Central memory CD8-positive, alpha-beta T cell (primary cell): ENCODE measurements around the gene C16orf54.
"Not testable (repeated sequence)": the region's sequence is repeated elsewhere in the genome, so short reads cannot be mapped to it uniquely, and the experiment has no call there.

Source experiments
- ATAC-seq: fragments of 150-1000 bp; cut with Tn5 transposase; replicated peaks from 2 replicates; pipeline ENCODE4 v1.10.0; 2022; ENCODE audit warnings: mild to moderate bottlenecking, moderate FRiP score, moderate number of reproducible peaks; ENCODE audit not compliant: poor library complexity, severe bottlenecking; ENCODE audit errors: extremely low read depth
- DNase-seq, 2 donors: peaks; one replicate each; pipeline ENCODE4 v3.0.0; 2021; ENCODE audit warnings: low spot score in 2 of 2
- H3K27ac Mint-ChIP-seq: one replicate; pipeline ENCODE4 v1.8.0; 2022; ENCODE audit warnings: low read depth, mild to moderate bottlenecking, moderate library complexity, mixed read lengths
- H3K27me3 Mint-ChIP-seq: one replicate; pipeline ENCODE4 v1.8.0; 2022; ENCODE audit warnings: mixed read lengths
- H3K36me3 Mint-ChIP-seq: one replicate; pipeline ENCODE4 v1.8.0; 2022; ENCODE audit warnings: mild to moderate bottlenecking, moderate library complexity, mixed read lengths; ENCODE audit not compliant: insufficient read depth
- H3K4me1 Mint-ChIP-seq: one replicate; pipeline ENCODE4 v1.8.0; 2022; ENCODE audit warnings: mixed read lengths
- H3K4me3 Mint-ChIP-seq: one replicate; pipeline ENCODE4 v1.8.0; 2022; ENCODE audit warnings: mild to moderate bottlenecking, moderate library complexity, mixed read lengths
- H3K9me3 Mint-ChIP-seq: one replicate; pipeline ENCODE4 v1.8.0; 2022; ENCODE audit warnings: mixed read lengths

The C16orf54 gene

DNA sequence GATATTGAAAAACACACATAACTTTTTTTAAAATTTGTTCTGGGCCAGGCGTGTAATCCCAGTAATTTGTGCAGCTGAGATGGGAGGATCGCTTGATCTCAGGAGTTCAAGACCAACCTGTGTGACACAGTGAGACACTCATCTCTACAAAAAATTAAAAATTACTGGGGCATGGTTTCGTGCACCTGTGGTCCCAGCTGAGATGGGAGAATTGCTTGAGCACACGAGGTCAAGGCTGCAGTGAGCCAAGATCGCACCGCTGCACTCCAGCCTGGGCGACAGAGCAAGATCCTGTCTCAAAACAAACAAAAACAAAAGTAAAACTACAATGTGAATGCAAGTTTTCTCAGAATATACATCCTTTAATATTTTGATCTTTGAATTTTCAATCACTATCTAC lies 15.1 kb downstream of the C16orf54 start:
- peaks cover 22% of the 10 kb centered on the region for H3K4me1 Mint-ChIP-seq
- no peak overlapping the region for H3K4me3 Mint-ChIP-seq
- DNase-seq (no peak), ATAC-seq (no peak)
- no peaks in the 10 kb centered on the region for H3K9me3 Mint-ChIP-seq
- H3K27me3 Mint-ChIP-seq = no peaks in the 10 kb centered on the region
- peaks cover 1% of the 10 kb centered on the region for H3K36me3 Mint-ChIP-seq
- H3K27ac Mint-ChIP-seq = no peak overlapping the region

DNA sequence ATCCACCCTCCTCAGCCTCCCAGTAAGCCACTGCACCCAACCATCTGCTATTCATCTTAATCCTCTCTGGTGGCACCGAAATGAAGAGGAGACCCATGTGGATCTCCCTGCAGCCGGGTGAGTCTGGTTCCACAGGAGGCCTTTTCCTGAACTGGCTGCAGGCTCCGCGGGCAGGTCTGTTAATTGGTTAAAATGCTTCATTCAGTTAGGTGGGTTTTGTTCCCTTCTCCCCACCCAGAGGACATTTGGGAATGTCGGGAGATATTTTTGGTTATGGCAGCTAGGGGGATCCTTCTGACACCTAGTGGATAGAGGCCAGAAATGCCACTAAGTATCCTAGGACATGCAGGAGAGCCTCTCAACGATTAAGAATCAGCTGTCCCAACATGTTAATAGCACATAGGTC lies 16.7 kb downstream of the C16orf54 start:
- Mint-ChIP-seq H3K27ac (no peak overlapping the region), H3K36me3 (peaks cover 1% of the 10 kb centered on the region), H3K9me3 (no peaks in the 10 kb centered on the region), H3K27me3 (no peaks in the 10 kb centered on the region), H3K4me1 (peaks cover 13% of the 10 kb centered on the region), H3K4me3 (no peak overlapping the region)
- ATAC-seq (no peak), DNase-seq (no peak)

DNA sequence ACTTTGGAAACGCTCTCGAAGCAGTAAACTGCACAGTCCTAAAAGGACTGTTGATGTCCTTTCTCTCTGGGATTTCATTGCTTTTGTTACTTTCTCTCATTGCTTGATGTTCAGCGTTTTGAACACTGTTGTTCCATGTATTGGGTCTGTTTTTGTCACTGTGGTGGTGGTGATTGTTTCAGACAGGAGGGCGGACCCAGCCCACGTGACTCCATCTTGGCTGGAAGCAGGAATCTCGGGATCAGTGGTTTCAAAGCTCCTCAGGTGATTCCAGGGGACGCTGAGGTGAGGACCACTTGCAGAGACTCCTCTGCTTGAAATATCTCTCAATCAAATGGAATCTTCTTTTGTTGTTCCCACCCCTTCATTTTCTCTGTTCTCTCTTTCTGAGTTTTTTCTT lies 18.3 kb downstream of the C16orf54 start:
- ATAC-seq = no peak
- Mint-ChIP-seq H3K4me1 (peaks cover 12% of the 10 kb centered on the region), H3K27me3 (no peaks in the 10 kb centered on the region), H3K36me3 (peaks cover 2% of the 10 kb centered on the region), H3K4me3 (no peak overlapping the region), H3K9me3 (no peaks in the 10 kb centered on the region), H3K27ac (no peak overlapping the region)
- no peak for DNase-seq

DNA sequence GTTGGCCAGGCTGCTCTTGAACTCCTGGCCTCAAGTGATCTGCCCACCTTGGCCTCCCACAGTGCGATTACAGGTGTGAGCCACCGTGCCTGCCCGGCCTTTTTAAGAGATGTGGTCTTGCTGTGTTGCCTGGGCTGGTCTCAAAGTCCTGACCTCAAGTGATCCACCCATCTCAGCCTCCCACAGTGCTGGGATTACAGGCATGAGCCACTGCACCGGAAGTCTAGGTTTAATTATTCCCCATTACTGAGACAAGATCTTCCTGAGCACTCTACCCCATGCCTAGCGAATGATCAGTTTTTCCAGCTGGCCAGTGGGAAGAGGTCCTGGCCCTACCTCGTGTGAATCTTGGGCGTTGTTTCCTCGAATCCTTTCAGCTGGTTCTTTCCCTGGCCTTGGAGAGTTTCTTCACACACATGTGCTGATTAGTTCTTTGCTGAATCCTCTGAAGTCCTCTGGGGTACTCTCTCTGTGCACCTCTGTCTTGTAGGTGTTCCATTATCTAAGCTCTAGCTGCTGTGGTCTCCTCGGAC lies 18.9 kb downstream of the C16orf54 start:
- Mint-ChIP-seq H3K9me3 (no peaks in the 10 kb centered on the region), H3K4me3 (no peak overlapping the region), H3K4me1 (peaks cover 8% of the 10 kb centered on the region), H3K27me3 (no peaks in the 10 kb centered on the region), H3K36me3 (peaks cover 2% of the 10 kb centered on the region), H3K27ac (no peak overlapping the region)
- DNase-seq (no peak), ATAC-seq (no peak)

DNA sequence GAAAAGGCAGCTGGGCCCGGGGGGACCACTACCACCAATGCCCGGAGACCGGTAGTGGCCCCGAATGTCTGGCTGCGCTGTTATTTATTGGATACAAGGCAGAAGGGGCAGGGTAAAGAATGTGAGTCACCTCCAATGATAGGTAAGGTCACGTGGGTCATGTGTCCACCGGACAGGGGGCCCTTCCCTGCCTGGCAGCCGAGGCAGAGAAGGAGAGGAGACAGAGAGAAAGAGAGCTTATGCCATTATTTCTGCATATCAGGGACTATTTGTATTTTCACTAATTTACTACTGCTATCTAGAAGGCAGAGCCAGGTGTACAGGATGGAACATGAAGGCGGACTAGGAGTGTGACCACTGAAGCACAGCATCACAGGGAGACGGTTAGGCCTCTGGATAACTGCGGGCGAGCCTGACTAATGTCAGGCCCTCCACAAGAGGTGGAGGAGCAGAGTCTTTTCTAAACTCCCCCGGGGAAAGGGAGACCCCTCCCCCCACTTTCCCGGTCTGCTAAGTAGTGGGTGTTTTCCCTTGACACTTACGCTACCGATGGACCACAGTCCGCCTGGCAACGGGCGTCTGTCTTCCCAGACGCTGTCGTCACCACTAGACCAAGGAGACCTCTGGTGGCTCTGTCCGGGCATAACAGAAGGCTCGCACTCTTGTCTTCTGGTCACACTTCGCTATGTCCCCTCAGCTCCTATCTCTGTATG lies 24.5 kb downstream of the C16orf54 start:
- DNase-seq (peak in 1 of 2 donors; percentile 21), ATAC-seq (peak; percentile 36)
- H3K36me3 Mint-ChIP-seq, H3K9me3 Mint-ChIP-seq, H3K27me3 Mint-ChIP-seq: not testable (repeated sequence)
- H3K4me1 Mint-ChIP-seq = peaks cover 11% of the 10 kb centered on the region
- peak overlapping the region; percentile 10 for H3K4me3 Mint-ChIP-seq
- peak overlapping the region; percentile 36 for H3K27ac Mint-ChIP-seq

DNA sequence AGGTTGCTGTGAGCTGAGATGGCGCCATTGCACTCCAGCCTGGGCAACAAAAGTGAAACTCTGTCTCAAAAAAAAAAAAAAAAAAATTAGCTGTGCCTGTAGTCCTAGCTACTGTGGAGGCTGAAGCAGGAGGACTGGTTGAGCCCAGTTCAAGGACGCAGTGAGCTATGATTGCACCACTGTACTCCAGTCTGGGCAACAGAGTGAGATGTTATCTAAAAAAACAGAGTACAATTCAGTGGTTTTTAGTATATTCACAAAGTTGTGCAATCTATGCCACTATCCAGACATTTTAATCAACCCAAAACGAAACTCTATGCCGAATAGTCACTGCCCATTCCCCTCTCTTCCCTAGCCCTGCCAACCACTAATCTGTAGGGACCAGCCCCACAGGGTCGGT lies 25.1 kb downstream of the C16orf54 start:
- Mint-ChIP-seq H3K4me1 (peaks cover 11% of the 10 kb centered on the region), H3K9me3 (no peaks in the 10 kb centered on the region), H3K36me3 (peaks cover 2% of the 10 kb centered on the region), H3K4me3 (peak overlapping the region; percentile 10), H3K27ac (peak overlapping the region; percentile 36), H3K27me3 (no peaks in the 10 kb centered on the region)
- ATAC-seq (no peak), DNase-seq (no peak)

DNA sequence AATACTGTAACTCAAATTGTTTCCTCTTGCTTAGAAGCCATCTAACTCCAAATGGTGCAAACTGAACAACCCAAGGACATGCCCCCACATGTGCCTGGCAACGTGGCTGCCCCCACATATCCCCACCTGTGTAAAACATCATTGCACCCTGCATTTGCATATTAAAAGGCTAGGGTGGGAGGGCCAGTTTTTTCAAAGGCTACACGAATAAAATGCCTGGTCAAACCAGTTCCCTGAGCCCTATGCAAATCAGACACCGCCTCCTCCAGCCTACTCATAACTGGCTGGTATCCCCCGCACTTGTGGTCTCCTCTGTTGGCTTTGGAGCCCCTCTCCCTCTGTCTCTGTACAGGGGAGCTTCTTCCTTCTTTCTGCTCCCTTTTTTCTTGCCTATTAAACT lies 26.7 kb downstream of the C16orf54 start:
- H3K9me3 Mint-ChIP-seq = no peaks in the 10 kb centered on the region
- H3K27ac Mint-ChIP-seq = no peak overlapping the region
- H3K4me3 Mint-ChIP-seq = no peak overlapping the region
- ATAC-seq (no peak), DNase-seq (no peak)
- H3K36me3 Mint-ChIP-seq = peaks cover 2% of the 10 kb centered on the region
- peaks cover 11% of the 10 kb centered on the region for H3K4me1 Mint-ChIP-seq
- no peaks in the 10 kb centered on the region for H3K27me3 Mint-ChIP-seq

DNA sequence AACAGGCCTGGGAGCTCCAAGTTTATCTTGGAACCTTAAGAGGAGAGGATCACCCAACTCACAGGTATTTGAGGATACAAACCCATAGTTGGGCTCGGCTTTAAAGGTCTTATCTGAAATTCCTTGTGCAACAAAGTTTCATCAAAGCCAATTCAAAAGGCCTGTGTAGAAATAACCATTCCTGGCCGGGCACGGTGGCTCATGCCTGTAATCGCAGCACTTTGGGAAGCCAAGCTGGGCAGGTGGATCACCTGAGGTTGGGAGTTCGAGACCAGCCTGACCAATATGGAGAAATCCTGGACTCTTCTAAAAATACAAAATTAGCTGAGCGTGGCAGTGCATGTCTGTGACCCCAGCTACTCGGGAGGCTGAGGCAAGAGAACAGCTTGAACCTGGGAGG lies 28.7 kb downstream of the C16orf54 start:
- Mint-ChIP-seq H3K27me3 (no peaks in the 10 kb centered on the region), H3K4me3 (no peak overlapping the region), H3K27ac (peak overlapping the region; percentile 46), H3K36me3 (no peaks in the 10 kb centered on the region), H3K9me3 (no peaks in the 10 kb centered on the region), H3K4me1 (peaks cover 11% of the 10 kb centered on the region)
- ATAC-seq = no peak
- DNase-seq = no peak

DNA sequence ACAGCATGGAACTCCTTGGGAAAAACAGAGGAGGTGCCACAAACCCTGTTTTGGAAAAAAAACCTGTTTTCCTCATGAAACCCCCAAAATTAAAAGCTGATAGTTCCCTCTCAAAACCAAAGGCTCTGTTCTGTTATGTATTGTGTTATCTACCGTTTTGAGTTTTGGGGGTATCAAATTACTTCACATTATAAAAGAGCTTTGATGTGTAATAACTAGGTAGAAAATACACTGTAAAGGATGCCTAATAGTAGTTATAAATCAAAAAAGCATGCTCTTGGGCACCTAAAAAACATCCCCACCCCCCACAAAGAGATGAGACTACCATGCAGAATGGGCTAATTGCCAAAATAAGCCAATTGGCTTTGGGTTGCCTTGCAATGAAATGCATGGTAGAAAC lies 30.8 kb downstream of the C16orf54 start:
- Mint-ChIP-seq H3K27ac (no peak overlapping the region), H3K4me1 (peaks cover 14% of the 10 kb centered on the region), H3K36me3 (peaks cover 2% of the 10 kb centered on the region), H3K9me3 (no peaks in the 10 kb centered on the region), H3K27me3 (no peaks in the 10 kb centered on the region), H3K4me3 (no peak overlapping the region)
- DNase-seq = no peak
- ATAC-seq = no peak

DNA sequence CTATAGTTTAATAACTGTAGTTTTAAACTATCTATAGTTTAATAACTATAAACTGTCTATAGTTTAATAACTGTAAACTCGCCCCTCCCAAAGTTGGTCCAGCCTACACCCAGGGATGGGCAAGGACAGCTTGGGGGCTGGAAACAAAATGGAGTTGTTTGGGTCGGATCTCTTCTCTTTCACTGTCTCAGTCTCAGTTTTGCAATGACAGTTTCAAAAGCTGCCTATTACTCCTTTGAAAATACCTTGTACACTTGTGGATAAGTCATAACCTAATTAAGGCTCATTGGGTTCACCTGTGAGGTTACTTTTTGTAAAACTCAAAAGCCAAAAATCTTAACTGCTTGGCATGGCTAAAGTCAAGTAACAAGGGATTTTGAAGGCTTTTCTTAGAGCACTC lies 31.4 kb downstream of the C16orf54 start:
- Mint-ChIP-seq H3K4me3 (no peak overlapping the region), H3K36me3 (peaks cover 2% of the 10 kb centered on the region), H3K4me1 (peaks cover 18% of the 10 kb centered on the region), H3K9me3 (no peaks in the 10 kb centered on the region), H3K27me3 (no peaks in the 10 kb centered on the region), H3K27ac (no peak overlapping the region)
- ATAC-seq (no peak), DNase-seq (no peak)

DNA sequence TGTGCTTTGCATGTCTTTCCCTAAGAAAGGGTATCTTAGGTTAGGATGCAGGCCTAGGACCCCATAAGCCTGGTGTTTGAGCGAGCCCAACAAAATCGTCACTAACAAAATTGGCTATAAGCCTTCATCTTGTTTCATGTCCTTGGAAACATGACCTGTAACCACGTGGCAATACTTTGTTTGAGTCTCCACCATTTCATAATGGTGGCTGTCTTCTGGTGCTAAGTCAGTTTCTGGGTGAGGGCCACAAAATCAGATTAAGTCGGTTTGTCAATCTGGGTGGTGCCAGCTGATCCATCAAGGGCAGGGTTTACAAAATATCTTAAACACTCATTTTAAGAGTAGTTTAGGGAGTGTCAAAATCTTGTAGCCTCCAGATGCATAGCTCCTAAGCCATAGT lies 33.0 kb downstream of the C16orf54 start:
- Mint-ChIP-seq H3K9me3 (no peaks in the 10 kb centered on the region), H3K36me3 (peaks cover 2% of the 10 kb centered on the region), H3K27me3 (no peaks in the 10 kb centered on the region), H3K4me3 (no peak overlapping the region), H3K4me1 (peaks cover 14% of the 10 kb centered on the region), H3K27ac (no peak overlapping the region)
- no peak for DNase-seq
- ATAC-seq = no peak

DNA sequence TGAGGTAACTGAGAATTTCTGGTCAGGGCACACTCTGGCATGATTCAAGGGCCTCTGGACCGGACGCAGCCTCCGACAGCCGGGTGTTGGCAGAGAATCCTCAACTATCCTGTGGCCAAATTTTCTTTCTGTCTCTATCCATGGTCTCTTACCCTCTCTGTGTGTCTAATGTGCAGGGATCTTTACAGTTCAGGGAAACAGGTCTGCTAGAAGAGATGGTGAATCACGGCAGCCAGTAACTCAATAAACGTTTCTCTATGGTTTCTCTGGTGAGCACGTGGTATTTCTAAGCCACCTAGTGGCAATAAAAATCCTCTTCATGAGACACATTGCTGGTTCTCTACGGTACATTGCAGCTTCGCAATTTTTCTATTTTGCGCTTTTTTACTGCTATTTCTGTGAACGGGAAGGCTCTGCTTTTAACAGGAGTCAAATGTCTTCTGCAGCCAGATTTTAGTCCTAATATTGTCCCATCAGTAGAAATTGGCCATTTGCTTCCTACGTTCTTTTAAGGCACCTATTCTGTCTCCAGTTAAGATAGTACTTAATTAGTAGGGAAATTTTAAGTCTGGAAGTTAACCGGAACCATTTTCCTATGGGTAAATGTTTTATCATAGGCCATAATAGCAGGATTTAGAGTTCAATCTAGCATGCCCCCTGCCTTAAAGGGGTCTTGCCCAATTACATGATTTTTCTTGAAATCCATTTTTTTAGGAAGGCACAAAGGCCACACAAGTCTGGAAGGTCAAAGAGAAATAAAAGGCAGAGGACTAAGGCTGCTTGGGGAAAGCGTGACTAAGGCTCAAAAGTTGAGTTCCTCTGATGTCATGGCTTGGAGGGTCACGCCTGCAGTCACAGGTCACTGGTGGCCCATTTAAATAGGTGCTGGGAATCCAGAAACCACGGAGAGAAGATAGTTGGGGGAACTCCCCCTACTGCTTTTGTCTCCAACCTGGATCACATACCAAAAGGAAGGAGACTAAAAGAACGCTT lies 35.3 kb downstream of the C16orf54 start:
- Mint-ChIP-seq H3K9me3 (no peaks in the 10 kb centered on the region), H3K4me1 (peaks cover 14% of the 10 kb centered on the region), H3K27ac (peak overlapping the region; percentile 13), H3K36me3 (peaks cover 2% of the 10 kb centered on the region), H3K4me3 (no peak overlapping the region), H3K27me3 (no peaks in the 10 kb centered on the region)
- ATAC-seq = peak; percentile 93
- peak in 1 of 2 donors; percentile 43 for DNase-seq
